ENCODE measurements around the gene RPL10A. TPM values are rescaled to one million over a fixed set of nuclear protein-coding genes. Genes with fewer than 3 reads are reported as not detected.
"Not testable (repeated sequence)": the region's sequence is repeated elsewhere in the genome, so short reads cannot be mapped to it uniquely, and the experiment has no call there.

The RPL10A gene
- total and polyA plus RNA-seq, 4 donors = 834 to 2,391 (median 1,469) TPM

DNA sequence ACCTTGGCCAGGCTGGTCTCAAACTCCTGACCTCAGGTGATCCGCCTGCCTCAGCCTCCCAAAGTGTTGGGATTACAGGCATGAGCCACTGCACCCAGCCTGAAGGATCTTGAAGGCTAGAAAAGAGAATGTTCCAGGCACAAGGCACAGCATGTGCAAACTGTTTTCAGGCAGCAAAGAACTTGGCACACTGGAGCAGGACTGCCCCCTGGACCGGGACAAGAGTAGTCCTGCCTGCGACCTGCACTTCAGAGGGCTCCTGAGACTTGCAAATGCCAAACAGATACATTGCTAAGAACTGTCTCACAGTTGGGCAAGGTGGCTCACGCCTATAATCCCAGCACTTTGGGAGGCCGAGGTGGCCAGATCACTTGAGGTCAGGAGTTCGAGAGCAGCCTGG lies 47.7 kb downstream of the RPL10A start:
- intact Hi-C loops (cut with DNase I); H3K36me3 ChIP-seq (ENCODE audit: control insufficient read depth in 1 of 2, insufficient read depth in 2 of 2, low read length in 1 of 2); H3K4me3 ChIP-seq (ENCODE audit: low read length in 2 of 2); DNase-seq; H3K27ac ChIP-seq (ENCODE audit: low read depth in 1 of 2, low read length in 2 of 2); H3K9me3 ChIP-seq (ENCODE audit: control insufficient read depth, low read length); ATAC-seq (ENCODE audit: low FRiP score); H3K4me1 ChIP-seq (ENCODE audit: control insufficient read depth in 1 of 2, insufficient read depth in 2 of 2, low read length in 2 of 2); H3K27me3 ChIP-seq (ENCODE audit: control insufficient read depth in 1 of 2, insufficient read depth in 2 of 2, low read length in 1 of 2): not testable (repeated sequence)
- WGBS, 2 donors = 80 to 85% methylated on average over 6 of the region's 6 CpGs

DNA sequence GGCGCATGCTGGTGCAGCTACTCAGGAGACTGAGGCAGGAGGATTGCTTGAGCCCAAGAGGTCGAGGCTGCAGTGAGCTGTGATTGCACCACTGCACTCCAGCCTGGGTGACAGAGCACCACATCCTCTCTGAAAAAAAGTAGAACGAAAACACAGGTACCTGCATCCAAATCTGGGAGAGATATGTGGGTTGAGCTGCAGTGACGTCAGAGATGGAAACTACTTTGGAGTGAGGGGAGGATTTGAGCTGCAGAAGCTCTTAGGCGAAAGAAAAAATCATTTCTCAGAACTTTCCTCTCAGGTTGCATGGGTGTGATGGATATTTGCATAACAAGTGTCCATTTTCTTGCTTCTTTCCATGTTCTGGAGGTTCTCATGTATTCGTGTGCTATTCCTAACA lies 48.5 kb downstream of the RPL10A start:
- H3K36me3 ChIP-seq (ENCODE audit: control insufficient read depth in 1 of 2, insufficient read depth in 2 of 2, low read length in 1 of 2) = no peaks in the 10 kb centered on the region
- intact Hi-C loops (cut with DNase I) = no loop called here
- 62 to 81% methylated on average over 6 of the region's 6 CpGs for WGBS, 2 donors
- H3K27me3 ChIP-seq (ENCODE audit: control insufficient read depth in 1 of 2, insufficient read depth in 2 of 2, low read length in 1 of 2) = no peaks in the 10 kb centered on the region
- no peak overlapping the region for H3K27ac ChIP-seq (ENCODE audit: low read depth in 1 of 2, low read length in 2 of 2)
- H3K4me3 ChIP-seq (ENCODE audit: low read length in 2 of 2) = no peak overlapping the region
- ATAC-seq (ENCODE audit: low FRiP score) = no peak
- no peaks in the 10 kb centered on the region for H3K4me1 ChIP-seq (ENCODE audit: control insufficient read depth in 1 of 2, insufficient read depth in 2 of 2, low read length in 2 of 2)
- no peak for DNase-seq
- H3K9me3 ChIP-seq (ENCODE audit: control insufficient read depth, low read length) = no peaks in the 10 kb centered on the region

DNA sequence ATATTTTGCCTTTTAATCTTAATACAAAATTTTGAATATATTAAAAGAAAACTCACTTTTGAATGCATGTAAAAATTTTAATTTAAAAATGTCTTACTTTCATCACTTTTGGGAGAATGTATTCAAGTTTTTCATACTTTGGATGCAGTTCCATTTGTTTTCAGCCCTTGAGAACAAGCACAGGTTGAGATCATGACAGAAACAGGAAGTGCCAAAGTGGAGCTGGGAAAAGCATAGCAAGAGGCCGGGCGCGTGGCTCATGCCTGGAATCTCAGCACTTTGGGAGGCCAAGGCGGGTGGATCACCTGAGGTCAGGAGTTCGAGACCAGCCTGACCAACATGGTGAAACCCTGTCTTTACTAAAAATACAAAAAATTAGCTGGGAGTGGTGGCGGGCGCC lies 49.8 kb downstream of the RPL10A start:
- H3K4me3 ChIP-seq (ENCODE audit: low read length in 2 of 2); ATAC-seq (ENCODE audit: low FRiP score); DNase-seq; intact Hi-C loops (cut with DNase I); H3K27ac ChIP-seq (ENCODE audit: low read depth in 1 of 2, low read length in 2 of 2); H3K9me3 ChIP-seq (ENCODE audit: control insufficient read depth, low read length); H3K36me3 ChIP-seq (ENCODE audit: control insufficient read depth in 1 of 2, insufficient read depth in 2 of 2, low read length in 1 of 2); H3K27me3 ChIP-seq (ENCODE audit: control insufficient read depth in 1 of 2, insufficient read depth in 2 of 2, low read length in 1 of 2); H3K4me1 ChIP-seq (ENCODE audit: control insufficient read depth in 1 of 2, insufficient read depth in 2 of 2, low read length in 2 of 2): not testable (repeated sequence)
- 68 to 74% methylated on average over 7 of the region's 7 CpGs for WGBS, 2 donors

DNA sequence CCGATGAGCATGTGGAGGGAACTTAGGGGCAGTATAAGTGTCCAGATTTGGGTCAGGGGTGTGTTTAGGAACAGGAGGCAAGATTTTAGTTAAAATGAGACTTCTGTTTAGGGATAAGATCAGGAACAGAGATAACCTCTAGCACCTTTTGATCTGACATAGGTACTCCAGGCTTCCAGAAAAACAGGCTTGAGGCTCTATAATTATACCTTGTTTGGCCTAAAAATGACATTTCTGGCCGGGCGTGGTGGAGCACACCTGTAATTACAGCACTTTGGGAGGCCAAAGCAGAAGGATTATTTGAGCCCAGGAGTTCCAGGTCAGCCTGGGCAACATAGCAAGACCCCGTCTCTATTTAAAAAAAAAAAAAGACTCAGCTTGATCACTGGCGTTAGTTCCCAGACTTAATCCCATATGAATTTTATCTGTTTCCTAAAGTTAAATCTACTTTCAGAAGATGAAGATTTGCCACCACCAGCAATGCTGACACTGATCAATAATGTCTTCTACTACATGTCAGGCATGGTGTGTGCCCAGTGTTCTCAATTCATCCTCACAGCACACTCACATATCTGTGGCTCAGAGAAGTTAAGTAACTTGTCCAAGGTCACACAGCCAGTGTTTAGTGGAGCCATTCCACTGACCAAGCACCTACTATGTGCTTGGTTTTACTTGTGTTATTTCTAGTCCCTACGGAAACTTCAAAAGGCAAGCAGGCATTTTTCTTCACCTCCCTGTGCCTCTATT lies 50.5 kb downstream of the RPL10A start:
- H3K36me3 ChIP-seq (ENCODE audit: control insufficient read depth in 1 of 2, insufficient read depth in 2 of 2, low read length in 1 of 2) = no peaks in the 10 kb centered on the region
- H3K27ac ChIP-seq (ENCODE audit: low read depth in 1 of 2, low read length in 2 of 2) = no peak overlapping the region
- DNase-seq (no peak), ATAC-seq (ENCODE audit: low FRiP score) (no peak)
- no peak overlapping the region for H3K4me3 ChIP-seq (ENCODE audit: low read length in 2 of 2)
- H3K27me3 ChIP-seq (ENCODE audit: control insufficient read depth in 1 of 2, insufficient read depth in 2 of 2, low read length in 1 of 2) = no peaks in the 10 kb centered on the region
- intact Hi-C loops (cut with DNase I) = no loop called here
- H3K4me1 ChIP-seq (ENCODE audit: control insufficient read depth in 1 of 2, insufficient read depth in 2 of 2, low read length in 2 of 2) = no peaks in the 10 kb centered on the region
- no peaks in the 10 kb centered on the region for H3K9me3 ChIP-seq (ENCODE audit: control insufficient read depth, low read length)
- WGBS, 2 donors = 94% methylated on average over 6 of the region's 6 CpGs

DNA sequence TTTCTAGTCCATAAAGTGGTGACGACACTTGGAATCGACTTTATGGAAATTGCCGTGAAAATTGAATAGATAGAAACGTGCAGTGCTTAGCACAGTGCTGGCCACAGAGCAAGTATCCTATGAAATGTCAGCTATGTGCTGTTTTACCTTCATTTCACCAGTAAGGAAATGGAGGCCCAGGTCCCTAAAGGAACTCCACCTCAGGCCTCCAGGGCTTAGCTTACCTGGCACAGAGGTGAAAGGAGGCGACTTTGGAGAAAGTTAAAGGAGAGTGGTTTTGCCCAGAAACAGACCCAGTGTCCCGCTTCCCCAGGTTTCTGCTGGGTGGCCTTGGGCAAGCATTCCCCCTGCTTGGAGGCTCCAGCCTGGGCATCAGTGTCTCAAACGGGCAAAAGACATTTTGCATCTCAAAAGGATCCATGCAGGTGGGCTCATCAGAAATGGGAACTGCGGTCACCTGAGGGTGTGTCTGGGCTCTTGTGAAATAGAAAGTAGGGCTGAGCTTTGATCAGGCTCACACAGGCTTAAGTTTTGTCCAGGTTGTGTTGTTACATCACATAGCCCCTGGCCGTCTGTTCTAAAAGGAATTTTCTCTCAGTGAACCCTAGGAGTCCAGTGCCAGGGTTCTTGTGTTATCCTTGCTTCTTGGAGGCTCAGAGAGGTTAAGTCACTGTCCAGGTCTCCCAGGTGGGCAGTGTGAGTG lies 51.3 kb downstream of the RPL10A start:
- 81 to 90% methylated on average over 9 of the region's 9 CpGs for WGBS, 2 donors
- no peak overlapping the region for H3K27ac ChIP-seq (ENCODE audit: low read depth in 1 of 2, low read length in 2 of 2)
- no peak for ATAC-seq (ENCODE audit: low FRiP score)
- no peaks in the 10 kb centered on the region for H3K27me3 ChIP-seq (ENCODE audit: control insufficient read depth in 1 of 2, insufficient read depth in 2 of 2, low read length in 1 of 2)
- no peak overlapping the region for H3K4me3 ChIP-seq (ENCODE audit: low read length in 2 of 2)
- H3K4me1 ChIP-seq (ENCODE audit: control insufficient read depth in 1 of 2, insufficient read depth in 2 of 2, low read length in 2 of 2) = no peaks in the 10 kb centered on the region
- no peaks in the 10 kb centered on the region for H3K36me3 ChIP-seq (ENCODE audit: control insufficient read depth in 1 of 2, insufficient read depth in 2 of 2, low read length in 1 of 2)
- no peak for DNase-seq
- intact Hi-C loops (cut with DNase I) = no loop called here
- H3K9me3 ChIP-seq (ENCODE audit: control insufficient read depth, low read length) = no peaks in the 10 kb centered on the region

Small RNA genes within 50 kb of the gene (microRNA-seq; reads per million reads assigned to microRNA genes)
- gene MIR7111 = 0 to 1.2 reads per million in 2 donors

Other genes with a start within 250 kb of the RPL10A start
- 10 to 100 TPM; 26.6 to 46.4 TPM for gene ZNF76, start 208.7 kb upstream of the RPL10A start, total RNA-seq
- 10 to 100 TPM; 10.6 to 51.8 TPM for gene ZNF76, start 208.7 kb upstream of the RPL10A start, polyA plus RNA-seq
- gene DEF6, start 170.6 kb upstream of the RPL10A start, total RNA-seq = 10 to 100 TPM in 1 of 2 donors, 1 to 10 TPM in 1; 9.9 to 13.0 TPM
- gene DEF6, start 170.6 kb upstream of the RPL10A start, polyA plus RNA-seq = 1 to 10 TPM; 1.5 to 2.8 TPM
- gene PPARD, start 125.8 kb upstream of the RPL10A start, total RNA-seq = 10 to 100 TPM; 24.9 to 27.7 TPM
- 10 to 100 TPM in 1 of 2 donors, 1 to 10 TPM in 1; 5.9 to 16.7 TPM for gene PPARD, start 125.8 kb upstream of the RPL10A start, polyA plus RNA-seq
- gene FANCE, start 16.1 kb upstream of the RPL10A start, total RNA-seq = 1 to 10 TPM; 4.7 to 5.5 TPM
- 1 to 10 TPM; 1.3 to 4.4 TPM for gene FANCE, start 16.1 kb upstream of the RPL10A start, polyA plus RNA-seq
- 10 to 100 TPM; 43.5 to 78.0 TPM for gene TEAD3, start 28.7 kb downstream of the RPL10A start, total RNA-seq
- 10 to 100 TPM; 16.7 to 54.2 TPM for gene TEAD3, start 28.7 kb downstream of the RPL10A start, polyA plus RNA-seq
- gene TULP1, start 44.5 kb downstream of the RPL10A start, total RNA-seq = not detected
- 1 to 10 TPM in 1 of 2 donors, not detected in 1; 3.3 TPM for gene TULP1, start 44.5 kb downstream of the RPL10A start, polyA plus RNA-seq
- 10 to 100 TPM; 25.1 to 96.1 TPM for gene FKBP5, start 220.5 kb downstream of the RPL10A start, total RNA-seq
- 100 to 1,000 TPM in 1 of 2 donors, 10 to 100 TPM in 1; 79.2 to 102 TPM for gene FKBP5, start 220.5 kb downstream of the RPL10A start, polyA plus RNA-seq